NCI-H2227 (cell line): ENCODE results near the gene KIF18A.
"Not testable (repeated sequence)": the region's sequence is repeated elsewhere in the genome, so short reads cannot be mapped to it uniquely, and the experiment has no call there.

ENCODE experiments used
- DNase-seq: peaks from one replicate; lab custom pipeline; 2025; ENCODE audit not compliant: unreplicated experiment; lab: John Stamatoyannopoulos, UW

Gene KIF18A

GRCh38 chr11:28107750-28108618, at the start of gene KIF18A, which contains the start of gene METTL15:
KIF18A (minus strand) TSS chr11:28108156; CDS start chr11:28097947, 10,209 bp downstream.
METTL15 (plus strand) TSS chr11:28108388; CDS start chr11:28113335, 4,947 bp downstream.
- DNase-seq, result peak; percentile 99

GRCh38 chr11:28153586-28153985, 45.6 kb upstream of the KIF18A start:
- DNase-seq, result no peak

- no peak for DNase-seq
Observed at GRCh38 chr11:28152743-28153142, 44.8 kb upstream of the KIF18A start.

- DNase-seq, result no peak
Observed at GRCh38 chr11:28146123-28146751, 38.3 kb upstream of the KIF18A start.

- DNase-seq, result no peak
Observed at GRCh38 chr11:28144808-28145207, 36.9 kb upstream of the KIF18A start.

- DNase-seq, result no peak
Observed at GRCh38 chr11:28142724-28143123, 34.8 kb upstream of the KIF18A start.

- DNase-seq, result no peak
Observed at GRCh38 chr11:28140689-28141455, 32.9 kb upstream of the KIF18A start.

- no peak for DNase-seq
Observed at GRCh38 chr11:28139841-28140415, 32.0 kb upstream of the KIF18A start.

GRCh38 chr11:28137832-28138231, 29.9 kb upstream of the KIF18A start:
- no peak for DNase-seq

GRCh38 chr11:28137366-28137765, 29.4 kb upstream of the KIF18A start:
- DNase-seq, result no peak

GRCh38 chr11:28136157-28136556, 28.2 kb upstream of the KIF18A start:
- not testable (repeated sequence) for DNase-seq

GRCh38 chr11:28133146-28133545, 25.2 kb upstream of the KIF18A start:
- no peak for DNase-seq

- no peak for DNase-seq
Observed at GRCh38 chr11:28132548-28132947, 24.6 kb upstream of the KIF18A start.

- no peak for DNase-seq
Observed at GRCh38 chr11:28123151-28123581, 15.2 kb upstream of the KIF18A start.

GRCh38 chr11:28117712-28118111, 9.8 kb upstream of the KIF18A start:
- DNase-seq, result no peak

- DNase-seq, result no peak
Observed at GRCh38 chr11:28114731-28115130, 6.8 kb upstream of the KIF18A start.

GRCh38 chr11:28114116-28114515, 6.2 kb upstream of the KIF18A start:
- DNase-seq, result no peak

- no peak for DNase-seq
Observed at GRCh38 chr11:28110821-28111200, 2.9 kb upstream of the KIF18A start.

- peak; percentile 82 for DNase-seq
Observed at GRCh38 chr11:28110108-28110820, 2.3 kb upstream of the KIF18A start.

GRCh38 chr11:28108958-28109357, 1.0 kb upstream of the KIF18A start:
- DNase-seq, result no peak
